HepG2 (cell line): ENCODE measurements around the gene ARAP3. TPM values are rescaled to one million over a fixed set of nuclear protein-coding genes. Genes with fewer than 3 reads are reported as not detected.
A peak's percentile ranks its signal among the peaks of the same experiment; 100 is the strongest.

Experiments
- DZIP1 ChIP-seq: sonication (generic); formaldehyde crosslinking; IDR thresholded peaks from 2 replicates; pipeline ENCODE4 v1.5.0; 2020; ENCODE audit warnings: mild to moderate bottlenecking, missing genetic modification reagents
- KLF11 ChIP-seq: IDR thresholded peaks from 2 replicates; pipeline ENCODE4 v1.6.1; 2016; ENCODE audit warnings: missing compliant biosample characterization
- PBX3 ChIP-seq: sonication (generic); formaldehyde crosslinking; IDR thresholded peaks from 2 replicates; pipeline ENCODE4 v1.8.1; 2023; ENCODE audit warnings: missing genetic modification reagents, inconsistent platforms, borderline replicate concordance
- RARA ChIP-seq: IDR thresholded peaks from 2 replicates; pipeline ENCODE4 v1.6.1; 2016; ENCODE audit warnings: missing genetic modification reagents, missing compliant biosample characterization
- SKI ChIP-seq: fragments of 450-650 bp; IDR thresholded peaks from one replicate; pipeline ENCODE4 v1.6.1; 2018; ENCODE audit warnings: mild to moderate bottlenecking; ENCODE audit not compliant: partially characterized antibody
- SMARCE1 ChIP-seq: fragments of 450-650 bp; IDR thresholded peaks from 2 replicates; pipeline ENCODE4 v1.6.1; 2017; ENCODE audit warnings: borderline replicate concordance
- TAF15 ChIP-seq: fragments of 200-400 bp; formaldehyde crosslinking; IDR thresholded peaks from one replicate; pipeline ENCODE4 v1.6.1; 2018; ENCODE audit warnings: mild to moderate bottlenecking, low read depth, low read length; ENCODE audit not compliant: poor library complexity, severe bottlenecking
- TOPORS ChIP-seq: sonication (generic); formaldehyde crosslinking; IDR thresholded peaks from 2 replicates; pipeline ENCODE4 v1.8.0; 2023; ENCODE audit warnings: mild to moderate bottlenecking, missing genetic modification reagents
- UBTF ChIP-seq: sonication (generic); formaldehyde crosslinking; IDR thresholded peaks from 2 replicates; pipeline ENCODE4 v1.4.0; 2020; ENCODE audit warnings: mild to moderate bottlenecking, missing genetic modification reagents
- ZBTB21 ChIP-seq: sonication (generic); formaldehyde crosslinking; IDR thresholded peaks from 2 replicates; pipeline ENCODE4 v1.4.0; 2020; ENCODE audit warnings: missing genetic modification reagents
- ZNF337 ChIP-seq: sonication (generic); formaldehyde crosslinking; IDR thresholded peaks from 2 replicates; pipeline ENCODE4 v1.5.1; 2020; ENCODE audit warnings: missing genetic modification reagents, low read depth, mild to moderate bottlenecking, borderline replicate concordance
- ZNF530 ChIP-seq: sonication (generic); formaldehyde crosslinking; IDR thresholded peaks from 2 replicates; pipeline ENCODE4 v1.5.0; 2020; ENCODE audit warnings: low read depth, mild to moderate bottlenecking, missing genetic modification reagents
- ZNF574 ChIP-seq: sonication (generic); formaldehyde crosslinking; IDR thresholded peaks from 2 replicates; pipeline ENCODE4 v1.4.0; 2020; ENCODE audit warnings: missing genetic modification reagents
- ZNF687 ChIP-seq: sonication (generic); formaldehyde crosslinking; IDR thresholded peaks from 2 replicates; pipeline ENCODE4 v1.5.1; 2020; ENCODE audit warnings: mild to moderate bottlenecking, missing genetic modification reagents, moderate library complexity
- ZNF83 ChIP-seq: sonication (generic); formaldehyde crosslinking; IDR thresholded peaks from 2 replicates; pipeline ENCODE4 v1.4.0; 2020; ENCODE audit warnings: missing genetic modification reagents, mild to moderate bottlenecking, borderline replicate concordance
- polyA plus RNA-seq, 8 experiments: library from polyadenylated mRNA; depleted of rRNA in 3 of 8; stranded (reverse) in 7 of 8; unstranded in 1 of 8; fragments of >200 nt; fragmentation: Illumina TruSeq in 4 of 8; extraction: Trizol in 4 of 8; gene quantifications; 2 replicates each; pipeline versions ENCODE4 v1.2.1 to v1.2.3, GENCODE V29; 2011 to 2016; ENCODE audit warnings: low read depth in 4 of 8, missing spikeins in 1 of 8, mixed read lengths in 1 of 8; ENCODE audit not compliant: insufficient read depth in 1 of 8
- total RNA-seq, 5 experiments: library from RNA; depleted of rRNA; stranded (reverse); fragments of >200 nt; fragmentation: Illumina TruSeq; extraction: Trizol; gene quantifications; 2 replicates each; pipeline ENCODE4 v1.2.3, GENCODE V29; 2016; ENCODE audit warnings: low read depth in 1 of 5

Gene ARAP3
- total and polyA plus RNA-seq, 2 of the 13 experiments (the other 11 are each of a cell fraction or from before 2014, with no cell fraction given), result 0.25 TPM; not detected in 1

- TF ChIP-seq PBX3 (CRISPR knock-in tag), result no peak
- TF ChIP-seq ZNF83, result no peak
- TF ChIP-seq SMARCE1, result no peak
- no peak for TF ChIP-seq ZNF530 (CRISPR knock-in tag)
- TF ChIP-seq KLF11 (CRISPR knock-in tag), result 0 out of 2 replicates have a peak, but pooled peaks have one; percentile 40
- no peak for TF ChIP-seq DZIP1 (CRISPR knock-in tag)
- peak; percentile 95 for TF ChIP-seq ZNF687
- peak; percentile 85 for TF ChIP-seq SKI
- TF ChIP-seq ZNF337, result 0 out of 2 replicates have a peak, but pooled peaks have one; percentile 8
- TF ChIP-seq ZNF574 (CRISPR knock-in tag), result peak; percentile 94
- TF ChIP-seq RARA, result peak; percentile 42
- TF ChIP-seq TOPORS (CRISPR knock-in tag), result no peak
- TF ChIP-seq UBTF, result no peak; the same call in none of the 2 replicates
- no peak for TF ChIP-seq TAF15
- no peak for TF ChIP-seq ZBTB21 (CRISPR knock-in tag)
Measured at GRCh38 chr5:141618804-141619554, 63.1 kb downstream of the ARAP3 start, which contains the start of gene DIAPH1 (continued).
